DOHH2 (cell line): ENCODE data around the gene MYO18B.

ENCODE experiments used
- CTCF ChIP-seq: fragments of 200-600 bp; sonication (generic); IDR thresholded peaks from one replicate; pipeline ENCODE4 v1.5.1; 2014; ENCODE audit warnings: antibody characterized with exemption, mild to moderate bottlenecking, low read depth, low read length; ENCODE audit not compliant: poor library complexity, severe bottlenecking
- EZH2phosphoT487 ChIP-seq: fragments of 200-600 bp; sonication (generic); IDR thresholded peaks from 2 replicates; pipeline ENCODE4 v1.6.1; 2017; ENCODE audit warnings: borderline replicate concordance, mild to moderate bottlenecking, antibody characterized with exemption, low read length, moderate library complexity, mixed read lengths

GRCh38 chr22:25909614-25910387, 167.8 kb downstream of the MYO18B start:
- TF ChIP-seq CTCF (no peak), EZH2phosphoT487 (no peak)
